Adrenal gland (tissue), 12 donors: ENCODE data around the gene MGMT. TPM values are rescaled to one million over a fixed set of nuclear protein-coding genes. Genes with fewer than 3 reads are reported as not detected.

ENCODE experiments used
- DNase-seq, 7 donors: peaks; one replicate each; pipeline ENCODE4 v3.0.0-alpha.2; 2019 to 2020
- H3K27ac ChIP-seq, 5 donors: fragments of 200-600 bp; sonication (generic) in 4 of 5; 1 replicate in 3 of 5; 2 replicates in 2 of 5; pipeline versions ENCODE4 v1.5.1 to v1.8.0; 2016 to 2020; ENCODE audit warnings: mild to moderate bottlenecking in 1 of 5
- H3K27me3 ChIP-seq: fragments of 200-600 bp; 2 replicates; pipeline ENCODE4 v1.8.0; 2021
- H3K36me3 ChIP-seq, 2 donors: fragments of 200-600 bp; replicated peaks in 1 of 2; 1 replicate in 1 of 2; 2 replicates in 1 of 2; pipeline versions ENCODE4 v1.5.1 to v1.8.0; 2018 to 2022
- H3K4me1 ChIP-seq, 2 donors: fragments of 200-600 bp; replicated peaks in 1 of 2; 1 replicate in 1 of 2; 2 replicates in 1 of 2; pipeline versions ENCODE4 v1.5.1 to v1.8.0; 2018 to 2021
- H3K4me3 ChIP-seq, 4 donors: fragments of 200-600 bp; sonication (generic) in 3 of 4; one replicate each; pipeline ENCODE4 v1.5.1; 2016 to 2018
- H3K9me3 ChIP-seq, 3 donors: fragments of 200-600 bp; sonication (generic) in 1 of 3; replicated peaks in 1 of 3; 1 replicate in 2 of 3; 2 replicates in 1 of 3; pipeline versions ENCODE4 v1.5.1 to v1.8.0; 2016 to 2021
- CTCF ChIP-seq, 6 experiments: fragments of 450-650 bp in 4 of 6; fragments of 200-600 bp in 2 of 6; sonication (generic) in 1 of 6; IDR thresholded peaks; 1 replicate in 5 of 6; 2 replicates in 1 of 6; pipeline versions ENCODE4 v1.5.1 to v1.8.0; 2016 to 2021; ENCODE audit warnings: antibody characterized with exemption in 6 of 6, mild to moderate bottlenecking in 2 of 6, moderate library complexity in 1 of 6
- POLR2A ChIP-seq, 2 donors: fragments of 450-650 bp; IDR thresholded peaks; one replicate each; pipeline ENCODE4 v1.6.1; 2017; ENCODE audit warnings: antibody characterized with exemption in 2 of 2, mild to moderate bottlenecking in 2 of 2, moderate library complexity in 1 of 2
- WGBS, 4 donors: extraction: QIAGEN DNeasy Blood & Tissue Kit in 2 of 4; methylation state at CpG; one replicate each; pipeline versions ENCODE4 v1.1.5 to v1.1.7; 2013 to 2017; 5-methylcytosine and 5-hydroxymethylcytosine counted together
- intact Hi-C, 2 donors: fragments of 100-400 bp; cut with DNase I; formaldehyde crosslinking; loops; one replicate each; pipeline versions ENCODE4 v1.14.1 to v1.15.0; 2022 to 2023
- polyA plus RNA-seq, 3 donors: library from polyadenylated mRNA; stranded (reverse); fragments of 200-250 nt in 2 of 3; fragments of 350-450 nt in 1 of 3; fragmentation: Illumina TruSeq in 1 of 3; extraction: RNeasy Lipid Tissue Mini Kit (QIAGEN cat#74804) in 1 of 3; gene quantifications; one replicate each; pipeline ENCODE4 v1.2.3, GENCODE V29; 2013 to 2014
- total RNA-seq, 9 donors: library from RNA; depleted of rRNA in 4 of 9; stranded (reverse); fragments of >200 nt in 4 of 9; fragments of 120-200 nt in 1 of 9; fragmentation: NEBNext Ultra II Directional in 1 of 9; extraction: Animal tissue kit (Norgen Biotek cat#: 25700) in 1 of 9; gene quantifications; one replicate each; pipeline versions ENCODE4 v1.1.0 to v1.2.4, GENCODE V29; 2013 to 2023
- donor health status: healthy with polysubstance abuse.
- donor health status: Bipolar disorder and iron deficiency.
- donor health status: DM: yes; HTN: yes; CAD: no.
- donor health status: DM: no; HTN: no; CAD: no.
- donor health status: DM: no; HTN: no; CAD: no.
- donor health status: DM: yes; HTN: yes; CAD: no.

The MGMT gene
- total and polyA plus RNA-seq, 12 donors: 3.8 to 35.8 (median 21.2) TPM

DNA sequence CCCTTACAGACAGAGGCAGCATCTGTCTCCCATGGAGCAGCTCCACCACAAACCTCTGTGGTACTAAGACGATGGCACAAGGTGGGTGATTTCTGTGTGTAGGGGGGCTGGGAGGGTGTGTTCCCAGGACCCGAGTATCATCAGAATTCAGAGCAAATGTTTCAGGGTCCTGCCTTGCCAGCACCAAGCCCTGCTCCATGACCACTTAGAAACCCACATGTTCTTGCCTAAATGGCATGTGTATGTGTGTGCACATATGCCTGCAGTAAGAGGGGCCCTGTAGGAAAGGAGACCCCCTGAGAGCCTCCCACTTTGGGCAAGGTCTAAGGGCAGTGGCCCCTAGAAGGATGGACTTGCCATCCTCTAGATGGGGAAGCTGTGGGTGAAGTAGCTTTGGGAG is 17.1 kb upstream of the MGMT start:
- H3K36me3 ChIP-seq: no peaks in the 10 kb centered on the region
- 69 to 85% (median 77%) methylated on average over 2 of the region's 2 CpGs for WGBS, 4 donors

DNA sequence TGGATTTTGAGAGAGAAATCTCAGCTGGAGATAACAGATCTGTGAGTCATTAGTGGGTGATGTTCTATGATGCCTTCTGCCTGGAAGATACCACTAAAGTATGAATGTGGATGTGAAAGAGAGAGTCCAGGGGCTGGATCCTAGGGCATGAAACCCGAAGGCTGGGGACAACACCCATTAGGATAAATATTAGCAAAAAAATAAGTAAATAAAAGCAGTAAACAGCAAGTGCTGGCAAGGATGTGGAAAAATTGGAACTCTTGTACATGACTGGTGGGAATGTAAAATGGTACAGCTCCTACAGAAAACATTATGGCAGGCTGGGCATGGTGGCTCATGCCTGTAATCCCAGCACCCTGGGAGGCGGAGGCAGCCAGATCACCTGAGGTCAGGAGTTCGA is 16.6 kb upstream of the MGMT start:
- no peak for DNase-seq
- H3K9me3 ChIP-seq: no peaks in the 10 kb centered on the region
- H3K27ac ChIP-seq: no peak overlapping the region
- intact Hi-C loops: no loop called here
- no peaks in the 10 kb centered on the region for H3K4me1 ChIP-seq
- H3K27me3 ChIP-seq: no peaks in the 10 kb centered on the region
- TF ChIP-seq POLR2A (IDR thresholded peaks at IDR 0.05): no peak
- TF ChIP-seq CTCF (IDR thresholded peaks at IDR 0.05): no peak
- no peak overlapping the region for H3K4me3 ChIP-seq
- no peaks in the 10 kb centered on the region for H3K36me3 ChIP-seq
- 62 to 92% (median 73%) methylated on average over 3 of the region's 3 CpGs for WGBS, 4 donors

More for the DNA sequence above, 17.1 kb upstream of the MGMT start:
- DNase-seq: no peak
- Histone ChIP-seq H3K9me3 (no peaks in the 10 kb centered on the region), H3K4me3 (no peak overlapping the region), H3K27ac (no peak overlapping the region), H3K4me1 (no peaks in the 10 kb centered on the region), H3K27me3 (no peaks in the 10 kb centered on the region)
- intact Hi-C loops: no loop called here
- no peak for TF ChIP-seq POLR2A (IDR thresholded peaks at IDR 0.05)
- TF ChIP-seq CTCF (IDR thresholded peaks at IDR 0.05): no peak

DNA sequence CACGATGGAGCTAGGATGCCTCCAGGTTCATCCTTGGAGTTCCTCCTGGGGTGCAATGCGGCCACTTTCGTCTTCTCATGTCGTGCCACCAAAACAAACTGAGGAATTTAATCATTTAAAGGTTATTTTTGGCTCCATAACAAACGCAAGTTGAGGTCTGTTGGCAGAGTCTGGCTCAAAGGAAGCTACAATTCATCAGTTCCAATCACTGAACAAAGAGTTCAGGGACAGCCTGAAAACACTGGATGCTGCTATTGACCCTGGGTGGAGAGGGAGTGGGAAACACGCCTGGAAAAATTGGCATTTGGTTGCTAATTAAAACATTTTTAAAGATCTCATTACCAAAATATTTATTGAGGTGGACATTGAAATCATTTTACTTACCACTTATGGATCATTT is 11.4 kb upstream of the MGMT start:
- intact Hi-C loops: no loop called here
- 17 to 26% (median 17%) methylated on average over 6 of the region's 6 CpGs for WGBS, 4 donors
- no peaks in the 10 kb centered on the region for H3K4me1 ChIP-seq
- no peaks in the 10 kb centered on the region for H3K9me3 ChIP-seq
- H3K4me3 ChIP-seq: no peak overlapping the region
- no peak for DNase-seq
- no peak for TF ChIP-seq POLR2A (IDR thresholded peaks at IDR 0.05)
- no peak for TF ChIP-seq CTCF (IDR thresholded peaks at IDR 0.05)
- H3K27me3 ChIP-seq: peaks cover 5% of the 10 kb centered on the region
- H3K27ac ChIP-seq: no peak overlapping the region
- no peaks in the 10 kb centered on the region for H3K36me3 ChIP-seq

- Histone ChIP-seq H3K4me1 (no peaks in the 10 kb centered on the region), H3K27ac (no peak overlapping the region), H3K9me3 (no peaks in the 10 kb centered on the region), H3K27me3 (peaks cover 5% of the 10 kb centered on the region), H3K36me3 (no peaks in the 10 kb centered on the region), H3K4me3 (no peak overlapping the region)
- intact Hi-C loops: no loop called here
- TF ChIP-seq CTCF (IDR thresholded peaks at IDR 0.05): no peak
- TF ChIP-seq POLR2A (IDR thresholded peaks at IDR 0.05): no peak
- DNase-seq: no peak
- 87 to 91% (median 87%) methylated on average over 10 of the region's 10 CpGs for WGBS, 4 donors
Observed at GRCh38 chr10:129459762-129460539, 7.1 kb upstream of the MGMT start.
